OCI-LY3 (cell line): ENCODE measurements around the gene FAM163A.

Experiments used
- CTCF ChIP-seq: fragments of 200-600, 300-600 bp; sonication (generic); IDR thresholded peaks from 2 replicates; pipeline ENCODE4 v1.5.1; 2014; ENCODE audit warnings: antibody characterized with exemption, low read length, low read depth
- EZH2phosphoT487 ChIP-seq: fragments of 200-600 bp; shearing (Covaris generic); IDR thresholded peaks from 2 replicates; pipeline ENCODE4 v1.6.1; 2018; ENCODE audit warnings: antibody characterized with exemption, mixed run types, low read depth

DNA sequence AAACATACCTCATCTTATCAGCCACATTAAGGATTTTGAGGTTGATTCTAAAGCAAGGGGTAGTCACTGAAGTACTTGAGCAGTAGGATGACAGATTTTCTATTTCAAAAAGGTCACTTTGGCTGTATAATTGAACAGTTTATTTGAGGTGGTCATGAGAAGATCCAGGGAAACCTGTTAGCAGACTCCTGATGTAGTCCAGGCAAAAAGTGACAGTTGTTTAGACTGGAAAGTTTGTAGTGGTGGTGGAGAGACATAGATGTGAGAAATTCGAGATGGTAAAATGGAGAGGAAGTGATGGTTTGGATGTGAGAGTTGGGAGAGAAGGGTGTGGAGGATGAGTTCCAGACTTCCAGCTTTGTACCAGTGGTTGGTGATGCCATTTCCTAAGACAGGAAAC lies 7.5 kb downstream of the FAM163A start:
- no peak for TF ChIP-seq CTCF
- no peak for TF ChIP-seq EZH2phosphoT487
